Effector memory CD4-positive, alpha-beta T cell (primary cell): Measurements from ENCODE around the gene NOP9.

ENCODE experiments used
- DNase-seq, 3 donors: peaks; one replicate each; pipeline ENCODE4 v3.0.0-alpha.2; 2020
- H3K27ac ChIP-seq: 2 replicates; pipeline ENCODE4 v1.7.0; 2013; ENCODE audit warnings: mild to moderate bottlenecking, low read length, moderate library complexity; ENCODE audit not compliant: insufficient read depth, poor library complexity, severe bottlenecking
- H3K27me3 ChIP-seq: replicated peaks from 2 replicates; pipeline ENCODE4 v1.7.0; 2013; ENCODE audit warnings: mild to moderate bottlenecking, low read length; ENCODE audit not compliant: insufficient read depth, control insufficient read depth, poor library complexity, severe bottlenecking
- H3K36me3 ChIP-seq: 2 replicates; pipeline ENCODE4 v1.7.0; 2013; ENCODE audit warnings: mild to moderate bottlenecking, low read length, moderate library complexity; ENCODE audit not compliant: control insufficient read depth, insufficient read depth
- H3K4me1 ChIP-seq: 2 replicates; pipeline ENCODE4 v1.7.0; 2013; ENCODE audit warnings: low read length, mild to moderate bottlenecking; ENCODE audit not compliant: control insufficient read depth, insufficient read depth, poor library complexity, severe bottlenecking
- H3K4me3 ChIP-seq: 2 replicates; pipeline ENCODE4 v1.7.0; 2013; ENCODE audit warnings: low read length, low read depth, mild to moderate bottlenecking; ENCODE audit not compliant: insufficient read depth, poor library complexity, severe bottlenecking
- H3K9me3 ChIP-seq: 2 replicates; pipeline ENCODE4 v1.7.0; 2013; ENCODE audit warnings: mild to moderate bottlenecking, low read length, moderate library complexity; ENCODE audit not compliant: control insufficient read depth

The NOP9 gene

DNA sequence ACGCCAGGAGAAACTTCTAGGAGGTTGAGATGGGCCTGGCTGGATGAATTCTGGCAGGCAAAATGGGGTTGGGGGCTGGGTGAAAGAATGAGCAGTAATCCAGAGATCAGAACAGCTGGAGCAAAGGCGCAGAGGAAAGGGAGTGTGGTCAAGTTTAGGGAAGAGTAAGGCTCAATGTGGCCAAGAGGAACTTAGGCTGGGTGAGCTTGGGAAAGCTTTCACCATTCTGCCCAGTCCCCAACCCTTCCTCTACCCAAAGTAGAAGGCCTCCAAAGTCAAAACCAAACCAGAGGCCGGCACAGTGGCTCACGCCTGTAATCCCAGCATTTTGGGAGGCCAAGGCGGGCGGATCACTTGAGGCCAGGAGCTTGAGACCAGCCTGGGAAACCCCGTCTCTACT lies 18.0 kb upstream of the NOP9 start:
- Histone ChIP-seq H3K4me3 (no peak overlapping the region), H3K27ac (no peak overlapping the region), H3K36me3 (no peaks in the 10 kb centered on the region), H3K27me3 (no peaks in the 10 kb centered on the region), H3K9me3 (no peaks in the 10 kb centered on the region), H3K4me1 (peaks cover 14% of the 10 kb centered on the region)
- DNase-seq: no peak

DNA sequence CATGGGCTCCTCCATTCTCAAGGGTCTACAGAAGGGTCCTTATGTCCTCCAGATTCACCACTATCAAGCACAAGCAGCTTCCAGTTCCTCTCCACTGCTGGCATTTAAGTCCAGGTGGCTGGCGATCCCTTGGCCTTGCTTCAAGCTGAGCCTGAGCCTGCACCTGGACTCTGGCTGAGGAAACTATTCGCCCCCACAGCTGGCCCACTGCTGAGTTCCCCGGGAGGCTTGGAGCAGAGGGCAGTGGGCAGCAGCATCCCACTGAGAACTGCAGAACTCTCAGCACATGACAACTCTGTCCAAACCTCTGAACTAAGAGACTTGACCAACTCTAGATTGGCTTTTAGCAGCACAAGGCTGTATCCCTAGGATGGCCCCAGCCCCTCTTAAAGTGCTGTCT lies 16.9 kb upstream of the NOP9 start:
- H3K4me1 ChIP-seq: peaks cover 14% of the 10 kb centered on the region

DNA sequence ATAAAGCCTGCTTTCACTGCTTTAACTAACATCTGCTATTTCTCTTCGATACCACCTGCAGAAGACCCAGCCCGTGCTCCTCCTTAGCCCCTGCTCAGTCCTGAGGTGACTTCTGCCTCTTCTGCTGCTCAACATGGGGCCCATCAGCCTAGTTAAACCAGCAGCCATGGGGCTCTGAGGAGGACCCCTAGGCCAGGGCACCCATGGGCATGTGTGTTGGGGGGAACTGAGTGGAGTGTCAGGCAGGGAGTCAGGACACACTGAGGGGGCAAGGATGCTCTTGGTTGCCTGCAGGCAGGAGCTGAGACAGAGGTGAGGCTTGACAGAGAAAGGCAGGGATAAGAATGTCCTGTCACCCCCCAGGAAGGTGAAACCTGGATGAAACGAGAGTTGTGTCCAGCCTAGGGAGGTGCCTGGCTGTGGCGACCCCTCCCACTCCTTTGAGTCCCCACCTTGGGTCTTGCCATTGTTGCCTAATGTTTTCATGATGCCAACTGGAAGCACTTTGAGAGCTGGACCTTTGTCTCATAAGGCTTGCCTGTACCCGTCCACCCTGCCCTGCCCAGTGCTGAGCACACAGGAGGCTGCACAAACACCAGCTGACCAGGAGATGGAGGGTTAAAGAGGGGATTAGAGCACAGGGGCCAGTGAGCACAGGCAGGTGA lies 15.7 kb upstream of the NOP9 start:
- Histone ChIP-seq H3K27me3 (no peaks in the 10 kb centered on the region), H3K9me3 (no peaks in the 10 kb centered on the region), H3K27ac (no peak overlapping the region), H3K4me3 (no peak overlapping the region), H3K36me3 (no peaks in the 10 kb centered on the region), H3K4me1 (peaks cover 9% of the 10 kb centered on the region)
- no peak for DNase-seq

More for the DNA sequence above, 16.9 kb upstream of the NOP9 start:
- no peaks in the 10 kb centered on the region for H3K9me3 ChIP-seq
- no peak overlapping the region for H3K4me3 ChIP-seq
- H3K36me3 ChIP-seq: no peaks in the 10 kb centered on the region
- H3K27me3 ChIP-seq: no peaks in the 10 kb centered on the region
- no peak for DNase-seq
- H3K27ac ChIP-seq: no peak overlapping the region

DNA sequence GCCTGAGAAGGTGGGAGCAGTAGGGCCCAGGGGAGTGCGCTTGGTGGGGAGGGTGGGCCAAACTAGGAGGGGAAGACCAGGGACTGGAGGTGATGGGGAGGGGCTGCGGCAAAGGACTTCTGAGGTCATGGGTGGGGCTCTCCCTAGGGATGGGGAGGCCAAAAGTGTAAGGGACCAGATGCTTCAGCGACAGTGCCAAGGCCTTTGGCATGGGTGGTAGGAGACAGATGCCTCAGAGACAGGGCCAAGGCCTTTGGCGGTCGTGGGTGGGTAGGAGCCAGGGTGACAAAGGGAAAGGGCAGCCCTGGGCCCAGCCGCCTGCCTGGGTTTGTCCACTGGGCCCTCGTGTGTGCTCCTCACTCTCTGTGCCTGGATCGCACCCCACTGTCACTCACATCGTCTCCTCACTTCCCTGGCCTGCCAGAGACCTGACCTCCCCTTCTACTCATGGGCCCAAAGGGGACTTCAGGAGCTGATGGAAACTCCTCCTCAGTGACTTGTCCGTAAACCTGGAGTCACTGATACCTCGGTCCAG lies 15.1 kb upstream of the NOP9 start:
- no peaks in the 10 kb centered on the region for H3K27me3 ChIP-seq
- H3K36me3 ChIP-seq: no peaks in the 10 kb centered on the region
- H3K4me1 ChIP-seq: peaks cover 3% of the 10 kb centered on the region
- H3K27ac ChIP-seq: no peak overlapping the region
- H3K9me3 ChIP-seq: no peaks in the 10 kb centered on the region
- no peak overlapping the region for H3K4me3 ChIP-seq
- no peak for DNase-seq

DNA sequence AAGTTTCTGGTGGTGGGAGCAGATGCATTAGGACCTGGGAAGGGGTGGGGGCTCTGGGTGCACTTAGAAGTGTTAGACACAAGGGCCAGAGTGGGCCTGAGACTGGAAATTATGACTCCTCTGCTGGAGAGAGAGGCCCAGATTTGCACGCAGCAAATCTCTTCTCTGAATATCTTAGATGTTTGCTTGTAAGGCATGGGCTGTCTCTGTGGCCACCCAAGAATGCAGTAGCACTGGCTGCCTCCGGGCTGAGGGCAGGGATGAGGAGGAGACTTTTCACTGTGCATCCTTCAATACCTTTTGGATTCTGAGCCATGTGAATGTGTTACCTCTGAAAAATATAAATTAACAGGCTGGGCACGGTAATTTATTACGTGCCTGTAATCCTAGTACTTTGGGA lies 14.3 kb upstream of the NOP9 start:
- no peak overlapping the region for H3K4me3 ChIP-seq
- no peaks in the 10 kb centered on the region for H3K9me3 ChIP-seq
- H3K36me3 ChIP-seq: peaks cover under 1% of the 10 kb centered on the region
- peaks cover 2% of the 10 kb centered on the region for H3K4me1 ChIP-seq
- H3K27ac ChIP-seq: no peak overlapping the region
- H3K27me3 ChIP-seq: no peaks in the 10 kb centered on the region
- DNase-seq: no peak

DNA sequence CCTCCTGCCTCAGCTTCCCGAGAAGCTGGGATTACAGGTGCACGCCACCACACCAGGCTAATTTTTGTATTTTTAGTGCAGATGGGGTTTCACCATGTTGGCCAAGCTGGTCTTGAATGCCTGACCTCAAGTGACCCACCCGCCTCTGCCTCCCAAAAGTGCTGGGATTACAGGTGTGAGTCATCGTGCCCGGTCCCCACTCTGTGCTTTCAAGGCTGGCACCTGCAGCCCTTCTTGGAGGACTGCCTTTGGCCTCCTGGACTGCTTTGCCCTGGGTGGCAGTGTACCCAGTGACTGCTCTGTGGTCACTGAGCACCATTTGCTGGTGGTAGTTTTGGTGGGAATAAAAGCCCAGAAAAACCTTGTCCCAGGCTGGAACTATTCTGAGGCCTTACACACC lies 12.7 kb upstream of the NOP9 start:
- no peak overlapping the region for H3K4me3 ChIP-seq
- no peak overlapping the region for H3K27ac ChIP-seq
- no peak for DNase-seq
- no peaks in the 10 kb centered on the region for H3K27me3 ChIP-seq
- peaks cover 2% of the 10 kb centered on the region for H3K4me1 ChIP-seq
- no peaks in the 10 kb centered on the region for H3K9me3 ChIP-seq
- H3K36me3 ChIP-seq: peaks cover 17% of the 10 kb centered on the region

DNA sequence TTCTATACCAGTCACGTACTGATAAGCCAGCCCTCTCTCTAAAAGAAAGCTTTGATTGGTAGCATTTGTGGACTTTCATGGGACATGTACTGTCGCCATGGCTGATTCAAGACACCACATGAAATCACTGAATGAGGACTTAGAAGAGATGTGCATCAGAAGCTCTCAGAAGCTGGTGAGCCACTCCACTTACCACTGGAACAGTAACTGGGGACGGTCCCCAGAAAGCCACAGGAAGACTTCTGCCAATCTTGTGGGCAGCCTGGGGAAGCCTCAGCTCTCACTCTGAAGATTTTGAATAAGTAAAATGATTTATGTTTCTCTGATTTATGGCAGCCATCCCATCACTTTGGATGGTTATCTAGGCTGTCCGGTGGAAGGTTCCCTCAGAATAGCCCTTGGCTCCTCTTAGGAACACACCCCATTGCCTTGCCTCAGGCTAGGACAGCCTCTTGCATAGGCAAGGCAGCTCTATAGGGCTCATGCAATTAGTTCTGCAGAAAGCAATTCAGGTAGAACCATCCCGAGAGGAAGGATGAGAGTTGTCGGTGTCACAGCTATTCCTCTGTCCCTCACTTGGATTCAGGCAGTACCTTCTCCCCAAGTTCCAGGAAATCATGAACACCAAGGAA lies 9.9 kb upstream of the NOP9 start:
- H3K4me1 ChIP-seq: peaks cover 2% of the 10 kb centered on the region
- H3K9me3 ChIP-seq: no peaks in the 10 kb centered on the region
- no peak overlapping the region for H3K4me3 ChIP-seq
- H3K36me3 ChIP-seq: peaks cover 25% of the 10 kb centered on the region
- DNase-seq: no peak
- no peaks in the 10 kb centered on the region for H3K27me3 ChIP-seq
- H3K27ac ChIP-seq: no peak overlapping the region

DNA sequence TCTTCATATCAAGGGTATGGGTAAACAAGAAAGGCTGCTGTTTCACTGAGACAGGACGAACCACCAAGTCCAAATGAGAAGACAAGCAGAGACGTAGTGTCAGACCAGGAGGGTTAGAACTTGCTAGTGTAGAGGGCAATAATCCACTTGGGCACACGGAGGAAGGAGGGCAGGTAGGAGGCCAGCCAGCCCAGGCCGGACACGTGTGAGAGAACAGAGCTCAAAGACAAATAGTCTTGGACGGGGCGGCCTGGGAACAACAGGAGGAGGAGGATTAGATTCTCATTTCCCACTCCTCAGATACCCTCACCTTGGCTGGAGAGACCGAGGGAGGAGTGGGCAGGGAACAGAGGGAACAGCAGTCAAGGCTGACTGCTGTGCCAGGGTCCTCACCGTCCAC lies 8.9 kb upstream of the NOP9 start:
- no peaks in the 10 kb centered on the region for H3K27me3 ChIP-seq
- H3K4me3 ChIP-seq: no peak overlapping the region
- H3K4me1 ChIP-seq: peaks cover 2% of the 10 kb centered on the region
- no peak for DNase-seq
- no peak overlapping the region for H3K27ac ChIP-seq
- no peaks in the 10 kb centered on the region for H3K9me3 ChIP-seq
- peaks cover 34% of the 10 kb centered on the region for H3K36me3 ChIP-seq

DNA sequence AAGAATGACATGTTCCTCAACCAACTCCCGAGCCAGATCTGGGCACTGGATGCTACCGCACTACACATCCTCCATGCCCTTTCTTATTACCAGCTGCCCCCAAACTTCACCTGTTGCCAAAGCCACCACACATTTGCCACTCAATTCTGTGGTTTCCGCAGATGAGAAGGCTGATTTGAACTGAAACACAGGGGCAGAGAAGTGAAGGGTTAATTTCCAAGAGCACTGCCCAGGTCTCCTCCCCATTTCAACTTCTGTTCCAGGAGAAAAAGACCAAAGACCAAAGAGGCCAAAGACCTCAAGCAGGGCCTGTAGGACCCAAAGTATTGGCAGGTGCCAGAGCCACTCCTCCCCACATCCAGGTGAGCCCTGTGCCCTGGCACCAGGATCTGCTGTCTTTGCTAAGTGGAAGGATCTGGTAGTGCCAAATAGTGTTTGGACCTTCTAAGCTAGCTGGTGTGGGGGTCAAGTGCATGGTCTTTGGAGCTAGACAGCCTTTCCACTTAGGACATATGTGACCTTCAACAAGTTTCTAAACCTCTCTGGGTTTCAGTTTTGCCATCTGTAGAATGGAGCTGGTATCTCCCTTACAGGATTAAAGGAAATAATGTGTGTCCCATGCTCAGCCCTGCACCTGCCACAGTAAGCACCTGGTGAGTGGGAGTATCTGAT lies 8.1 kb upstream of the NOP9 start:
- H3K9me3 ChIP-seq: no peaks in the 10 kb centered on the region
- peaks cover 42% of the 10 kb centered on the region for H3K36me3 ChIP-seq
- DNase-seq: no peak

More for the DNA sequence above, 8.1 kb upstream of the NOP9 start:
- Histone ChIP-seq H3K27me3 (no peaks in the 10 kb centered on the region), H3K27ac (no peak overlapping the region), H3K4me3 (no peak overlapping the region), H3K4me1 (peaks cover 2% of the 10 kb centered on the region)
